Sigmoid colon (tissue), 7 donors: ENCODE measurements around the gene GSAP. TPM values are rescaled to one million over a fixed set of nuclear protein-coding genes. Genes with fewer than 3 reads are reported as not detected.

Experiments
- DNase-seq: peaks from one replicate; pipeline ENCODE4 v3.0.0-alpha.2; 2019
- H3K27ac ChIP-seq, 4 donors: fragments of 200-600 bp; sonication (generic); one replicate each; pipeline ENCODE4 v1.5.1; 2016 to 2019; ENCODE audit warnings: mild to moderate bottlenecking in 1 of 4
- H3K27me3 ChIP-seq, 3 donors: fragments of 200-600 bp; sonication (generic); one replicate each; pipeline ENCODE4 v1.5.1; 2019; ENCODE audit warnings: mild to moderate bottlenecking in 1 of 3
- H3K36me3 ChIP-seq, 4 donors: fragments of 200-600 bp; sonication (generic); one replicate each; pipeline ENCODE4 v1.5.1; 2016 to 2019
- H3K4me1 ChIP-seq, 4 donors: fragments of 200-600 bp; sonication (generic); one replicate each; pipeline ENCODE4 v1.5.1; 2017 to 2019
- H3K4me3 ChIP-seq, 4 donors: fragments of 200-600 bp; sonication (generic); one replicate each; pipeline ENCODE4 v1.5.1; 2017 to 2019; ENCODE audit warnings: mild to moderate bottlenecking in 2 of 4, moderate library complexity in 1 of 4
- H3K9me3 ChIP-seq, 4 donors: fragments of 200-600 bp in 3 of 4; sonication (generic) in 3 of 4; one replicate each; pipeline versions ENCODE4 v1.5.1 to v1.6.1; 2013 to 2019
- EP300 ChIP-seq, 4 donors: sonication (generic); formaldehyde crosslinking; IDR thresholded peaks; one replicate each; pipeline ENCODE4 v1.6.1; 2017; ENCODE audit warnings: antibody characterized with exemption in 4 of 4
- POLR2A ChIP-seq, 2 donors: fragments of 450-650 bp; IDR thresholded peaks; one replicate each; pipeline ENCODE4 v1.6.1; 2016; ENCODE audit warnings: antibody characterized with exemption in 2 of 2, mild to moderate bottlenecking in 2 of 2, moderate library complexity in 2 of 2
- POLR2AphosphoS5 ChIP-seq, 4 donors: sonication (generic); formaldehyde crosslinking; IDR thresholded peaks; one replicate each; pipeline ENCODE4 v1.6.1; 2017; ENCODE audit warnings: antibody characterized with exemption in 4 of 4
- WGBS, 2 donors: extraction: QIAGEN DNeasy Blood & Tissue Kit; methylation state at CpG; one replicate each; pipeline ENCODE4 v1.1.7; 2013; 5-methylcytosine and 5-hydroxymethylcytosine counted together
- intact Hi-C: fragments of 100-400 bp; cut with DNase I; formaldehyde crosslinking; loops from one replicate; pipeline ENCODE4 v1.15.1; 2023
- polyA plus RNA-seq, 3 donors: library from polyadenylated mRNA; stranded (reverse); fragments of 200-250 nt; gene quantifications; one replicate each; pipeline ENCODE4 v1.2.3, GENCODE V29; 2013
- total RNA-seq, 4 donors: library from RNA; depleted of rRNA; stranded (reverse); fragments of >200 nt; gene quantifications; one replicate each; pipeline ENCODE4 v1.1.0, GENCODE V29; 2016
- TF ChIP-seq, protein P1 (sequence below), 4 experiments: fragments of 450-650 bp in 3 of 4; fragments of 200-600 bp in 1 of 4; IDR thresholded peaks; one replicate each; pipeline ENCODE4 v1.5.1; 2016 to 2019; ENCODE audit warnings: antibody characterized with exemption in 4 of 4, mild to moderate bottlenecking in 3 of 4, moderate library complexity in 2 of 4
- donor health status: healthy with polysubstance abuse.
- donor health status: Bipolar disorder and iron deficiency.
- donor health status: healthy.

GSAP gene
- total and polyA plus RNA-seq, 7 donors: 3.6 to 30.2 (median 15.1) TPM

DNA sequence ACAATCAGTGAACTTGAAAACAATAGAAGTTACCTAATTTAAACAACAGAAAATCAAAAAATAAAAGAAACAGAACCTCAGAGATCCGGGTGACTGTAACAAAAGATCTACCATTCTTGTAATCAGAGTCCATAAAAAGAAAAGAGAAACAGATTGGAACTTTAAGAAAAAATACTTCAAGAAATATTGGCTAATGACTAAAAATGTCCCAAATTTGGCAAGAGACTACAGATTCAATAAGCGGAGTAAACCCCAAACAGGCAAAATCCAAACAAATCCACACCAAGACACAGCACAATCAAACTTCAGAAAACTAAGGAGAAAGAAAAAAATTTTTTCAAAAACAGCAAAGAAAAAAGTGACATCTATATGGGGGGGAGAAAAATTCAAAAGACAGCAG, 15.1 kb downstream of the GSAP start:
- no peak overlapping the region for H3K27ac ChIP-seq
- H3K9me3 ChIP-seq: no peaks in the 10 kb centered on the region
- intact Hi-C loops: no loop called here
- 94 to 95% methylated on average over 2 of the region's 2 CpGs for WGBS, 2 donors
- H3K4me1 ChIP-seq: no peaks in the 10 kb centered on the region
- H3K4me3 ChIP-seq: no peak overlapping the region
- peaks cover 0 to 8% (median 0%) of the 10 kb centered on the region in 4 donors for H3K36me3 ChIP-seq
- DNase-seq: no peak
- TF ChIP-seq POLR2AphosphoS5 (IDR thresholded peaks at IDR 0.05) (no peak), EP300 (IDR thresholded peaks at IDR 0.05) (no peak), POLR2A (IDR thresholded peaks at IDR 0.05) (no peak)
- TF ChIP-seq, protein P1, sequence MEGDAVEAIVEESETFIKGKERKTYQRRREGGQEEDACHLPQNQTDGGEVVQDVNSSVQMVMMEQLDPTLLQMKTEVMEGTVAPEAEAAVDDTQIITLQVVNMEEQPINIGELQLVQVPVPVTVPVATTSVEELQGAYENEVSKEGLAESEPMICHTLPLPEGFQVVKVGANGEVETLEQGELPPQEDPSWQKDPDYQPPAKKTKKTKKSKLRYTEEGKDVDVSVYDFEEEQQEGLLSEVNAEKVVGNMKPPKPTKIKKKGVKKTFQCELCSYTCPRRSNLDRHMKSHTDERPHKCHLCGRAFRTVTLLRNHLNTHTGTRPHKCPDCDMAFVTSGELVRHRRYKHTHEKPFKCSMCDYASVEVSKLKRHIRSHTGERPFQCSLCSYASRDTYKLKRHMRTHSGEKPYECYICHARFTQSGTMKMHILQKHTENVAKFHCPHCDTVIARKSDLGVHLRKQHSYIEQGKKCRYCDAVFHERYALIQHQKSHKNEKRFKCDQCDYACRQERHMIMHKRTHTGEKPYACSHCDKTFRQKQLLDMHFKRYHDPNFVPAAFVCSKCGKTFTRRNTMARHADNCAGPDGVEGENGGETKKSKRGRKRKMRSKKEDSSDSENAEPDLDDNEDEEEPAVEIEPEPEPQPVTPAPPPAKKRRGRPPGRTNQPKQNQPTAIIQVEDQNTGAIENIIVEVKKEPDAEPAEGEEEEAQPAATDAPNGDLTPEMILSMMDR (IDR thresholded peaks at IDR 0.05): no peak
- no peaks in the 10 kb centered on the region for H3K27me3 ChIP-seq

DNA sequence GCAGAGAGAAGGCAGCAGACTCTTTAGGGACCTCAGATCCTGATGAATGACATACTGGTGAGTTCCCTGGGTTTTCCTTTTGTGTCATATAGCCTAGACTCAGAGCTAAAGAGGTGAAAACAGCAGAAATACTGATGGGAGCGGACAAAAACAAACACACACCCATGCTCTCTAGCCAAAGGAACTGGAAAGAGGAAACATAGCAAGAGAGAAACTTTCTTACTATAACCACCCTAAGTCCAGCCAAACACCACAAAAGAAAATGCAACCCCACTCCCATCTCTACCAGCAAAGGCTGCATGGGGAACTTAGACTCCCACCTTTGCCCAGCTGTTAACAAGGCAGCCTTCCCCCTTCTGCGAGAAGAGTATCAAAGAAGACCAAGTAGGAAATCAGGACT, 16.3 kb downstream of the GSAP start:
- WGBS, 2 donors: 78 to 84% methylated on average over 2 of the region's 2 CpGs
- TF ChIP-seq, protein P1 (IDR thresholded peaks at IDR 0.05): no peak
- TF ChIP-seq POLR2A (IDR thresholded peaks at IDR 0.05) (no peak), EP300 (IDR thresholded peaks at IDR 0.05) (no peak), POLR2AphosphoS5 (IDR thresholded peaks at IDR 0.05) (no peak)
- intact Hi-C loops: no loop called here
- Histone ChIP-seq H3K9me3 (no peaks in the 10 kb centered on the region), H3K27me3 (no peaks in the 10 kb centered on the region), H3K4me3 (no peak overlapping the region), H3K27ac (no peak overlapping the region), H3K4me1 (no peaks in the 10 kb centered on the region), H3K36me3 (peaks cover 0 to 9% (median 0%) of the 10 kb centered on the region in 4 donors)
- no peak for DNase-seq

DNA sequence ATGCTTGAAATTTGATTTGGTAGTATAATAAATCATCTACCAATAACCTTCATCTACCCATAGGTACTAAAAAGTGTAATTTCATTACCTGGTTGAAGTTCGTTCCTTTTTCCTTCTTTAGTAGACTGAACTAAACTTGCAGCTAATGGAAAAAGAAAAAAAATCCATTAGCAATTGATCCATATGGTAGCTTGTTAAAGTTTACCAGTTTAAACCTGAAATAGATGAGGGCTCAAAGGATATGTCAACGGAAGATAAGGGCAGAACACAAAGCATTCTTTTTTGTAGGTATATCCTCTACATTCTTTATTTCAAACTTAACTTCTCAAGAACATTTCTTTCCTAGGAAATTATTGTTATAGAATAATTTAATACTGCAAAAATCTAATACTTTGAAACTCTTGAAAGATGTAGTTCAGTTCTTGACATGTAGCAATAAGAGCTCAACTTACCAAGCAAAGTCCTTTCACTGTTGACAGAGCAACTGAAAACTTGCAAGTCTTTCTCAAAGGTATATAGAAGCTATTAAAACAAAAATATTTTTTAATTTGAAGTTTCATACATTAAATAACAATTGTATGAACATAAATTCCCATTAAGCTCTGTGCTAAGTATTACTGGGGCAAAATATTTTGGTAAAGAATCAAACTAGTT, 19.1 kb downstream of the GSAP start:
- no peak for DNase-seq
- WGBS, 2 donors: 87 to 93% methylated on average over 2 of the region's 2 CpGs
- no peaks in the 10 kb centered on the region for H3K9me3 ChIP-seq
- peaks cover 0 to 26% (median 0%) of the 10 kb centered on the region in 4 donors for H3K36me3 ChIP-seq
- no peak overlapping the region for H3K27ac ChIP-seq
- no peaks in the 10 kb centered on the region for H3K4me1 ChIP-seq
- intact Hi-C loops: no loop called here
- no peak overlapping the region for H3K4me3 ChIP-seq
- H3K27me3 ChIP-seq: no peaks in the 10 kb centered on the region
- TF ChIP-seq, protein P1 (IDR thresholded peaks at IDR 0.05): no peak
- TF ChIP-seq POLR2A (IDR thresholded peaks at IDR 0.05) (no peak), POLR2AphosphoS5 (IDR thresholded peaks at IDR 0.05) (no peak), EP300 (IDR thresholded peaks at IDR 0.05) (no peak)

DNA sequence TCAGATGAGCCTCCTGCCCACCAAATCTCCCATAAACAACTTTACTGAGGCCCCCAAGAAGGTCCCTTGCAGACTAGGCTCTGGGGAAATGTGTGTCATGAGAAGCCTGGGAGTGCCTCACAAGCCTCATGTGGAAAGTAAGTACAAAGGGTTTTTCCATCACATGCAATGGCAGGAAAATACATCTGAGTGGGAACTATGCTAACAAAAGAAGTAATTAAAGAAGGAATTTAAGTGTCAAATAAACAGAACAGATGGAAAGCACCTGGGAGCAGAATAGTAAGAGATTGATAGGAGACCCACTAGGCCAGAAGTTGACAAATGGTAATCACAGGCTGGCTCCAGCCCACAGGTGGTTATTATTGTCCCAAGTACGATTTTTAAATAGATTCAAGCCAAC, 20.5 kb downstream of the GSAP start:
- no peaks in the 10 kb centered on the region for H3K9me3 ChIP-seq
- TF ChIP-seq POLR2AphosphoS5 (IDR thresholded peaks at IDR 0.05) (no peak), EP300 (IDR thresholded peaks at IDR 0.05) (no peak), POLR2A (IDR thresholded peaks at IDR 0.05) (no peak)
- TF ChIP-seq, protein P1 (IDR thresholded peaks at IDR 0.05): no peak
- no peak overlapping the region for H3K4me3 ChIP-seq
- no peak overlapping the region for H3K27ac ChIP-seq
- no peaks in the 10 kb centered on the region for H3K27me3 ChIP-seq
- no peak for DNase-seq
- intact Hi-C loops: no loop called here
- H3K36me3 ChIP-seq: peaks cover 0 to 26% (median 0%) of the 10 kb centered on the region in 4 donors
- H3K4me1 ChIP-seq: no peaks in the 10 kb centered on the region
- WGBS, 2 donors: 79 to 82% methylated on average over 1 of the region's 1 CpG

DNA sequence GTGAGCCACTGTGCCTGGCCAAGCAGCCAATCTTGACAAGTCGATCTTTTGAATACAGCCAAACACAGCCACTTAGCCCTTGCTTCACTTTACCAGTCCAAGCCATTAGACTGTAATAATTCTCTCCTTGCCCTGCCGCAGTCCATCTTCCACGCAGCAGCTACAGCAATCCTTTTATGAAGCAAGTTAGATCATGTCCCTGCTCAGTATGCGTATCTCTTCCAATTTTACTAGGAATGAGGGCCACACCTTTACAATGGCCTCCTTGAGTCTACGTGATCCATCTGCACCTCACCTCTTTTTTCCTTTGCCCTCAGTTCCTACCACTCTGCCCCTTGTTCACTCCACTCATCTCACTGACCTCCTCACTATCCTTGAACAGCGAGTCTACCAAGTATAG, 22.2 kb downstream of the GSAP start:
- intact Hi-C loops: no loop called here
- Histone ChIP-seq H3K27ac (no peak overlapping the region), H3K4me3 (no peak overlapping the region), H3K9me3 (no peaks in the 10 kb centered on the region), H3K36me3 (peaks cover 0 to 26% (median 0%) of the 10 kb centered on the region in 4 donors), H3K27me3 (no peaks in the 10 kb centered on the region), H3K4me1 (no peaks in the 10 kb centered on the region)
- no peak for DNase-seq
- TF ChIP-seq POLR2A (IDR thresholded peaks at IDR 0.05): no peak
- TF ChIP-seq EP300 (IDR thresholded peaks at IDR 0.05): no peak
- 89 to 98% methylated on average over 6 of the region's 6 CpGs for WGBS, 2 donors
